GM12878 (cell line): ENCODE data around the gene ZNF367.

Source experiments
- CEBPB ChIP-seq, 2 experiments: fragments of 150-350 bp in 1 of 2; IDR thresholded peaks; 2 replicates each; pipeline ENCODE4 v1.6.1; 2012 to 2014; ENCODE audit warnings: low read depth in 2 of 2, low read length in 2 of 2, borderline replicate concordance in 1 of 2, inconsistent platforms in 1 of 2
- CHD2 ChIP-seq: IDR thresholded peaks from 2 replicates; pipeline ENCODE4 v1.6.1; 2011; ENCODE audit warnings: low read depth, low read length, improper control_type of control experiment, borderline replicate concordance
- FOXM1 ChIP-seq: IDR thresholded peaks from 2 replicates; pipeline ENCODE4 v1.6.1; 2012; ENCODE audit warnings: low read depth, mild to moderate bottlenecking, inconsistent platforms, low read length, moderate library complexity
- KDM1A ChIP-seq: fragments of 200-600 bp; sonication (generic); IDR thresholded peaks from 2 replicates; pipeline ENCODE4 v1.6.1; 2016; ENCODE audit warnings: borderline replicate concordance
- MXI1 ChIP-seq: fragments of 150-350 bp; IDR thresholded peaks from 2 replicates; pipeline ENCODE4 v1.6.1; 2011; ENCODE audit warnings: low read depth, mild to moderate bottlenecking, inconsistent platforms, low read length, improper control_type of control experiment
- MYC ChIP-seq: IDR thresholded peaks from 2 replicates; pipeline ENCODE4 v1.6.1; 2011; ENCODE audit warnings: mild to moderate bottlenecking, low read length, moderate library complexity, inconsistent platforms; ENCODE audit not compliant: insufficient read depth, insufficient replicate concordance, insufficient read length, severe bottlenecking
- POLR2AphosphoS5 ChIP-seq: IDR thresholded peaks from 2 replicates; pipeline ENCODE4 v1.6.1; 2011; ENCODE audit warnings: mild to moderate bottlenecking, low read length, inconsistent platforms
- SMARCA5 ChIP-seq: fragments of 450-650 bp; IDR thresholded peaks from 2 replicates; pipeline ENCODE4 v1.6.1; 2017; ENCODE audit warnings: mild to moderate bottlenecking
- SUZ12 ChIP-seq: fragments of 200-600 bp; sonication (generic); IDR thresholded peaks from one replicate; pipeline ENCODE4 v1.6.1; 2018; ENCODE audit warnings: antibody characterized with exemption, mild to moderate bottlenecking; ENCODE audit not compliant: unreplicated experiment
- TAF1 ChIP-seq: IDR thresholded peaks from 2 replicates; pipeline ENCODE4 v1.6.1; 2011; ENCODE audit warnings: mild to moderate bottlenecking, low read depth, low read length, borderline replicate concordance
- ZZZ3 ChIP-seq: IDR thresholded peaks from 2 replicates; pipeline ENCODE4 v1.6.1; 2011; ENCODE audit warnings: low read depth; ENCODE audit not compliant: control insufficient read depth, insufficient read length
- TF ChIP-seq, protein P1 (sequence below): fragments of 450-650 bp; IDR thresholded peaks from 2 replicates; pipeline ENCODE4 v1.6.1; 2017; ENCODE audit warnings: mild to moderate bottlenecking
- TF ChIP-seq, protein P2 (sequence below), 3 experiments: IDR thresholded peaks in 2 of 3; conservative IDR thresholded peaks in 1 of 3; 2 replicates each; pipeline ENCODE4 v1.5.1; 2011; ENCODE audit warnings: low read depth in 3 of 3, low read length in 3 of 3, mild to moderate bottlenecking in 3 of 3, control low read depth in 2 of 3, moderate library complexity in 2 of 3, inconsistent platforms in 1 of 3, mixed read lengths in 1 of 3; ENCODE audit not compliant: control insufficient read depth in 2 of 3, insufficient read depth in 1 of 3; ENCODE audit errors: extremely low read depth in 1 of 3
- TF ChIP-seq, protein P3 (sequence below): IDR thresholded peaks from 2 replicates; pipeline ENCODE4 v1.6.1; 2012; ENCODE audit warnings: low read length, inconsistent platforms

DNA sequence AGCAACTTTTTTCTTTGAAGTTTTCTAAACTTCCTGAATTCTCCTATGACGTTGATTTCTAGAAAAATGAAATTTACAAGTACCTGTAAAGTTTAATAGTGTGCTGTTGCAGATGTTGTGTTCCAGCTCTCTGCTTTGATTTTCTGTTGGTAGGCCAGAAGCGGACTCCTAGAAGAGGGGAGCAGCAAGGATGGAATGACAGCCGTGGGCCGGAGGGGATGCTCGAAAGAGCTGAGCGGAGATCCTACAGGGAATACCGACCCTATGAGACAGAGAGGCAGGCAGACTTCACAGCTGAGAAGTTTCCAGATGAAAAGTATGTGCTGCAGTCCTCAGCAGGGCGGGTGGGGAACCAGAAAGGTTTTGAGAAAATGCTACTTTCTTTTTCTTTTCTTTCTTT lies 40.1 kb upstream of the ZNF367 start:
- no peak for TF ChIP-seq CEBPB (IDR thresholded peaks at IDR 0.05; ENCODE audit: borderline replicate concordance in 1 of 2, low read depth in 2 of 2, low read length in 2 of 2)
- TF ChIP-seq MYC: no peak
- no peak for TF ChIP-seq ZZZ3
- TF ChIP-seq FOXM1: no peak
- TF ChIP-seq, protein P1, sequence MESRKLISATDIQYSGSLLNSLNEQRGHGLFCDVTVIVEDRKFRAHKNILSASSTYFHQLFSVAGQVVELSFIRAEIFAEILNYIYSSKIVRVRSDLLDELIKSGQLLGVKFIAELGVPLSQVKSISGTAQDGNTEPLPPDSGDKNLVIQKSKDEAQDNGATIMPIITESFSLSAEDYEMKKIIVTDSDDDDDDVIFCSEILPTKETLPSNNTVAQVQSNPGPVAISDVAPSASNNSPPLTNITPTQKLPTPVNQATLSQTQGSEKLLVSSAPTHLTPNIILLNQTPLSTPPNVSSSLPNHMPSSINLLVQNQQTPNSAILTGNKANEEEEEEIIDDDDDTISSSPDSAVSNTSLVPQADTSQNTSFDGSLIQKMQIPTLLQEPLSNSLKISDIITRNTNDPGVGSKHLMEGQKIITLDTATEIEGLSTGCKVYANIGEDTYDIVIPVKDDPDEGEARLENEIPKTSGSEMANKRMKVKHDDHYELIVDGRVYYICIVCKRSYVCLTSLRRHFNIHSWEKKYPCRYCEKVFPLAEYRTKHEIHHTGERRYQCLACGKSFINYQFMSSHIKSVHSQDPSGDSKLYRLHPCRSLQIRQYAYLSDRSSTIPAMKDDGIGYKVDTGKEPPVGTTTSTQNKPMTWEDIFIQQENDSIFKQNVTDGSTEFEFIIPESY: no peak
- TF ChIP-seq SMARCA5: no peak
- TF ChIP-seq, protein P2, sequence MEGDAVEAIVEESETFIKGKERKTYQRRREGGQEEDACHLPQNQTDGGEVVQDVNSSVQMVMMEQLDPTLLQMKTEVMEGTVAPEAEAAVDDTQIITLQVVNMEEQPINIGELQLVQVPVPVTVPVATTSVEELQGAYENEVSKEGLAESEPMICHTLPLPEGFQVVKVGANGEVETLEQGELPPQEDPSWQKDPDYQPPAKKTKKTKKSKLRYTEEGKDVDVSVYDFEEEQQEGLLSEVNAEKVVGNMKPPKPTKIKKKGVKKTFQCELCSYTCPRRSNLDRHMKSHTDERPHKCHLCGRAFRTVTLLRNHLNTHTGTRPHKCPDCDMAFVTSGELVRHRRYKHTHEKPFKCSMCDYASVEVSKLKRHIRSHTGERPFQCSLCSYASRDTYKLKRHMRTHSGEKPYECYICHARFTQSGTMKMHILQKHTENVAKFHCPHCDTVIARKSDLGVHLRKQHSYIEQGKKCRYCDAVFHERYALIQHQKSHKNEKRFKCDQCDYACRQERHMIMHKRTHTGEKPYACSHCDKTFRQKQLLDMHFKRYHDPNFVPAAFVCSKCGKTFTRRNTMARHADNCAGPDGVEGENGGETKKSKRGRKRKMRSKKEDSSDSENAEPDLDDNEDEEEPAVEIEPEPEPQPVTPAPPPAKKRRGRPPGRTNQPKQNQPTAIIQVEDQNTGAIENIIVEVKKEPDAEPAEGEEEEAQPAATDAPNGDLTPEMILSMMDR (IDR thresholded peaks at IDR 0.05 in 2 of 3, conservative IDR thresholded peaks at IDR 0.05 in 1 of 3; ENCODE audit: control insufficient read depth in 2 of 3, extremely low read depth in 1 of 3, insufficient read depth in 1 of 3, low read depth in 3 of 3, low read length in 3 of 3): no peak
- TF ChIP-seq MXI1: no peak
- no peak for TF ChIP-seq POLR2AphosphoS5
- no peak for TF ChIP-seq CHD2
- no peak for TF ChIP-seq KDM1A
- TF ChIP-seq, protein P3, sequence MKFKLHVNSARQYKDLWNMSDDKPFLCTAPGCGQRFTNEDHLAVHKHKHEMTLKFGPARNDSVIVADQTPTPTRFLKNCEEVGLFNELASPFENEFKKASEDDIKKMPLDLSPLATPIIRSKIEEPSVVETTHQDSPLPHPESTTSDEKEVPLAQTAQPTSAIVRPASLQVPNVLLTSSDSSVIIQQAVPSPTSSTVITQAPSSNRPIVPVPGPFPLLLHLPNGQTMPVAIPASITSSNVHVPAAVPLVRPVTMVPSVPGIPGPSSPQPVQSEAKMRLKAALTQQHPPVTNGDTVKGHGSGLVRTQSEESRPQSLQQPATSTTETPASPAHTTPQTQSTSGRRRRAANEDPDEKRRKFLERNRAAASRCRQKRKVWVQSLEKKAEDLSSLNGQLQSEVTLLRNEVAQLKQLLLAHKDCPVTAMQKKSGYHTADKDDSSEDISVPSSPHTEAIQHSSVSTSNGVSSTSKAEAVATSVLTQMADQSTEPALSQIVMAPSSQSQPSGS: no peak
- no peak for TF ChIP-seq SUZ12
- TF ChIP-seq TAF1: no peak
